Effector memory CD4-positive, alpha-beta T cell (primary cell): Measurements from ENCODE around the gene MARK1.
"Not testable (repeated sequence)": the region's sequence is repeated elsewhere in the genome, so short reads cannot be mapped to it uniquely, and the experiment has no call there.

Source experiments
- DNase-seq, 3 donors: peaks; one replicate each; pipeline ENCODE4 v3.0.0-alpha.2; 2020
- H3K27ac ChIP-seq: 2 replicates; pipeline ENCODE4 v1.7.0; 2013; ENCODE audit warnings: mild to moderate bottlenecking, low read length, moderate library complexity; ENCODE audit not compliant: insufficient read depth, poor library complexity, severe bottlenecking
- H3K27me3 ChIP-seq: replicated peaks from 2 replicates; pipeline ENCODE4 v1.7.0; 2013; ENCODE audit warnings: mild to moderate bottlenecking, low read length; ENCODE audit not compliant: insufficient read depth, control insufficient read depth, poor library complexity, severe bottlenecking
- H3K36me3 ChIP-seq: 2 replicates; pipeline ENCODE4 v1.7.0; 2013; ENCODE audit warnings: mild to moderate bottlenecking, low read length, moderate library complexity; ENCODE audit not compliant: control insufficient read depth, insufficient read depth
- H3K4me1 ChIP-seq: 2 replicates; pipeline ENCODE4 v1.7.0; 2013; ENCODE audit warnings: low read length, mild to moderate bottlenecking; ENCODE audit not compliant: control insufficient read depth, insufficient read depth, poor library complexity, severe bottlenecking
- H3K4me3 ChIP-seq: 2 replicates; pipeline ENCODE4 v1.7.0; 2013; ENCODE audit warnings: low read length, low read depth, mild to moderate bottlenecking; ENCODE audit not compliant: insufficient read depth, poor library complexity, severe bottlenecking
- H3K9me3 ChIP-seq: 2 replicates; pipeline ENCODE4 v1.7.0; 2013; ENCODE audit warnings: mild to moderate bottlenecking, low read length, moderate library complexity; ENCODE audit not compliant: control insufficient read depth

The MARK1 gene

DNA sequence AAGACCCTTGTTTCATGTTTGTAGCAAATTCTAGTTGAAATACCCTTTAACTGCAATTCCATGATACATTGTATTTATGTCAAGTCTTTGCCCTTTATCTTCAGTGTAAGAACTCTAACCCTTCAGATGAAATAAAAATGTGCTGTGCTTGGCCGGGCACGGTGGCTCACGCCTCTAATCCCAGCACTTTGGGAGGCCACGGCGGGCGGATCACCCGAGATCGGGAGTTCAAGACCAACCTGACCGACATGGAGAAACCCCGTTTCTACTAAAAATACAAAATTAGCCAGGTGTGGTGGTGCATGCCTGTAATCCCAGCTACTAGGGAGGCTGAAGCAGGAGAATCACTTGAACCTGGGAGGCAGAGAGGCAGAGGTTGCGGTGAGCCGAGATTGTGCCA is 155.8 kb downstream of the MARK1 start:
- not testable (repeated sequence) for H3K27ac ChIP-seq, H3K27me3 ChIP-seq, H3K9me3 ChIP-seq, H3K36me3 ChIP-seq, H3K4me3 ChIP-seq, DNase-seq, H3K4me1 ChIP-seq

DNA sequence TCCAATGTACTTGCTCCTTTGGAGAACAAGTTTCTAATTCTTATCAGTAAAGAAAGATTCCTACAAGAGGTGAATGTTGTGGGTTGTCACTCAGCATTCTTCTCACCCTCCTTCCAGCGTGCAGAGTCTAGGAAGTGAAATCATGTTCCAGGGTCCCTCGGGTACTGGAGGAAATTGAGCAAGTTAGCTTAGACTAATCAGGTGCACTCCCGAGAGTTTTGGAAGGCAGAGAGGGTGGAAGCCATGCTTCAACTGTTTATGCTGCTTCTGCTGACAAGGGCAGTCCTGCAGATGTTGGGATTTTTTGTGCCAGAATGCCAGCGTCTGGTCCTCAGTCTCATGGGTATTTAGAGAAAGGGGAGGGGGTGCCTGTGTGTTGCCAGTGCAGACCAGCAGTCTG is 157.0 kb downstream of the MARK1 start:
- Histone ChIP-seq H3K27me3 (no peaks in the 10 kb centered on the region), H3K27ac (no peak overlapping the region), H3K9me3 (no peaks in the 10 kb centered on the region), H3K4me3 (no peak overlapping the region), H3K4me1 (no peaks in the 10 kb centered on the region), H3K36me3 (no peaks in the 10 kb centered on the region)
- no peak for DNase-seq

DNA sequence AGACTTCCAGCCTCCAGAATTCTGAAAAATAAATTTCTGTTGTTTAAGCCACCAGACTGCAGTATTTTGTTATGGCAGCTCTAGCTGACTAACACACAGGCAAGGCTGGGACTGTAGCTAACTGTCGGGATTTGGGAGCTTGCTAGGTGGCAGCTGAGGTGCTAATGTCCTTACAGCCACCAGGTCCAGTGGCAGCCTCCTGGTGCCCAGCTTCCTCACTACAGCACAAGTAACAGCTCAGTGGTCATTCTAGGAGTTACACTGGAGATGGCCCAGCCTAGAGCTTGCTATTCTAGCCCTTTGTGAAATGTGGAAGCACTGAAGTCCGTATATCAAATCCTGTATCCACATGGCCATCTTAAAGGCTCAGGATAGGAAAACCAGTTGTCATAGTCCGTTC is 157.9 kb downstream of the MARK1 start:
- no peaks in the 10 kb centered on the region for H3K36me3 ChIP-seq
- no peak overlapping the region for H3K4me3 ChIP-seq
- H3K27me3 ChIP-seq = no peaks in the 10 kb centered on the region
- no peak overlapping the region for H3K27ac ChIP-seq
- H3K9me3 ChIP-seq = no peaks in the 10 kb centered on the region
- H3K4me1 ChIP-seq = peaks cover 4% of the 10 kb centered on the region
- no peak for DNase-seq

DNA sequence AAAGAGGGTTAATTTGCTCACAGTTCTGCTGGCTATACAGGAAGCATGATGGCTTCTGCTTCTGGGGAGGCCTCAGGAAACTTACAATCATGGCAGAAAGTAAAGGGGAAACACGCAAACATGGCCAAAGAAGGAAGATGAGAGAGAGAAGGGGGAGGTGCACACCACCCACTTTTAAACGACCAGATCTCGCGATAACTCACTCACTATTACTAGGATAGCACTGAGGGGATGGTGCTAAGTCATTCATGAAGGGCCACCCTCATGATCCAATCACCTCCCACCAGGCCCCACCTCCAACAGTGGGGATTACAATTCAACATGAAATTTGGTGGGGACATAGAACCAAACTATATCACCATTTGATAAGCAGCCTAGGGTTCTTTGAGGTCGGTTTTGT is 159.9 kb downstream of the MARK1 start:
- H3K27me3 ChIP-seq = no peaks in the 10 kb centered on the region
- H3K4me1 ChIP-seq = peaks cover 9% of the 10 kb centered on the region
- H3K4me3 ChIP-seq = no peak overlapping the region
- H3K27ac ChIP-seq = no peak overlapping the region
- no peaks in the 10 kb centered on the region for H3K9me3 ChIP-seq
- H3K36me3 ChIP-seq = no peaks in the 10 kb centered on the region
- DNase-seq = no peak

- Histone ChIP-seq H3K27me3 (no peaks in the 10 kb centered on the region), H3K36me3 (no peaks in the 10 kb centered on the region), H3K9me3 (no peaks in the 10 kb centered on the region), H3K27ac (no peak overlapping the region), H3K4me1 (peaks cover 9% of the 10 kb centered on the region), H3K4me3 (peak overlapping the region; percentile 65)
- no peak for DNase-seq
Observed at GRCh38 chr1:220689666-220690065, 161.7 kb downstream of the MARK1 start.

DNA sequence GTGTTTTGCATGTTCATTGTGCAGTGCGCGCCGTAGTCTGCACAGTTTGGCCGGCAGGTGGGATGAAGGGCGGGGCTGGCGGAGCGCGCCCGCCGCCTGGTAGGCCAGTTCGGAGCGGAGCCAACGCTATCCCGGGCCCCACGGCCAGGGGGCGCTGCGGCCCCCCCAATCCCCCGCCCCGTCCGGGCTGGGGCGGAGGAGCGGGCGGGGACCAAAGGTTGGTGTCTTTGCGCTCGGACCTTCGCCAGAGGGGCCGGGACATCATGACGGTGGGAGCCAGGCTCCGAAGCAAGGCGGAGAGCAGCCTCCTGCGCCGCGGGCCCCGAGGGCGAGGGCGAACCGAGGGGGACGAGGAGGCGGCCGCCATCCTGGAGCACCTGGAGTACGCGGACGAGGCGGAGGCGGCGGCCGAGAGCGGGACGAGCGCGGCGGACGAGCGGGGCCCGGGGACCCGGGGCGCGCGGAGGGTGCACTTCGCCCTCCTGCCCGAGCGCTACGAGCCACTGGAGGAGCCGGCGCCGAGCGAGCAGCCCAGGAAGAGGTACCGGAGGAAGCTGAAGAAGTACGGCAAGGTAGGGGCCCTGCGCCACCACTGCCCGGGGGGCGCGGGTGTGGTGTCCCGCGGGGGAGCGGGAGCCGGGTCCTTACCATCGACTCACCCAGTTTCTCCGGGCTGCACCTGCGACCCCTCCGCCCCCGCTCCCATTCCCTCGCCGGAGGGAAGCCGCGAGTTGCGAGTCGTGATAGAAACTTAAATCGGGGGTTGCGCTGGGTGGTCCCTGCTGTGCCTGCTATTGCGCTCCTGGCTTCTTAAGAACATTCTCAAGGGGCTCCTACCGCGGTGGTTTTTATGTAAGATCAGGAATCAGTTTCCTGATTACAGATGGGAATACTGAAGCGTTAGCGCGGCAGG is 162.5 kb downstream of the MARK1 start, which contains the start of gene C1orf115:
Gene C1orf115, plus strand, starts transcription at position 224 of the 913 bp plus-strand sequence. Its CDS starts 40 bp downstream, at position 264.
- peak within 1 kb of the TSS; percentile 65 for H3K4me3 ChIP-seq
- no peaks in the 10 kb centered on the region for H3K27me3 ChIP-seq
- H3K36me3 ChIP-seq = no peaks in the 10 kb centered on the region
- H3K9me3 ChIP-seq = no peaks in the 10 kb centered on the region
- peaks cover 9% of the 10 kb centered on the region for H3K4me1 ChIP-seq
- peak; percentile 36 to 57 (median 55) for DNase-seq
- no peak within 1 kb of the TSS for H3K27ac ChIP-seq

DNA sequence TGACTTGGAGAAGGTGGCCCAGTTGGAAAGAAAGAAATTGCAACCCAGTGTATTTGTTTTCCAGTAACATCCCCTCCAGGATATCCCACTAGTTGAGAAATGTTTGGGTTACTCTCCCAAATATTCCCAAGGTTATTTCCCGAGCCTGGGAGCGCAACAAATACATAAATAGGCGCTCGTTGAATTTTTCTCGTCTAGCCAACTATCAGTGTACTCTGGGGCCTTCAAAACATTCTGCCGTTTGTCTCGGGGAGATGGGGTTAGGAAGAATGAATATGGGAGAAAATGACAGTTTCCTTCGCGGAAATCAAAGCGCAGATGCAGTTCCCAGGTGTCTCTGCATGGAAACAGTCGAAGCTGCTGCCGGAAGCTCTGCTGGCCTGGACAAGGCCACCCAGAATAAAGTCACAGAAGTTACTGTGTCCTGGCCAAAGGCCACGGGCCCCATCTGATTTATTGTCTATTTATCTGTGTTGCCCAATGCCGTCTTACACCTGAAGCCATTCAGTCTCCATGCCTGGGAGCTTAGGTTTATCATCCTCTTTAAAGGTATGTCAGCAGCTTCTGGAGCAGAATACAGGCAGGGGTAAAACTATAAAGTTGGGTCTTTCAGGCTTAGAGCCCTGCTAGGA is 163.2 kb downstream of the MARK1 start:
- no peak for DNase-seq
- H3K4me3 ChIP-seq = peak overlapping the region; percentile 65
- no peaks in the 10 kb centered on the region for H3K9me3 ChIP-seq
- H3K27me3 ChIP-seq = no peaks in the 10 kb centered on the region
- H3K4me1 ChIP-seq = peaks cover 9% of the 10 kb centered on the region
- H3K27ac ChIP-seq = no peak overlapping the region
- H3K36me3 ChIP-seq = no peaks in the 10 kb centered on the region

- H3K36me3 ChIP-seq = no peaks in the 10 kb centered on the region
- no peak overlapping the region for H3K4me3 ChIP-seq
- no peaks in the 10 kb centered on the region for H3K9me3 ChIP-seq
- peaks cover 9% of the 10 kb centered on the region for H3K4me1 ChIP-seq
- no peak for DNase-seq
- H3K27ac ChIP-seq = no peak overlapping the region
- no peaks in the 10 kb centered on the region for H3K27me3 ChIP-seq
Observed at GRCh38 chr1:220692436-220693228, 164.7 kb downstream of the MARK1 start.

GRCh38 chr1:220694866-220695382 is 167.0 kb downstream of the MARK1 start:
- no peak overlapping the region for H3K27ac ChIP-seq
- H3K36me3 ChIP-seq = no peaks in the 10 kb centered on the region
- H3K4me1 ChIP-seq = peaks cover 9% of the 10 kb centered on the region
- H3K9me3 ChIP-seq = no peaks in the 10 kb centered on the region
- H3K27me3 ChIP-seq = no peaks in the 10 kb centered on the region
- no peak overlapping the region for H3K4me3 ChIP-seq
- DNase-seq = no peak
